HL-60 (cell line): ENCODE measurements around the gene IL1RAPL2.

Source experiments
- DNase-seq, 2 experiments: peaks; one replicate each; pipeline ENCODE4 v3.0.0-alpha.2; 2010 to 2020; ENCODE audit warnings: low read depth in 1 of 2, low spot score in 1 of 2
- H3K27ac ChIP-seq: fragments of 250-450 bp; sonication (Bioruptor Pico); replicated peaks from 2 replicates; pipeline ENCODE4 v1.5.1; 2020; ENCODE audit warnings: mild to moderate bottlenecking, moderate library complexity
- H3K27me3 ChIP-seq: fragments of 250-450 bp; sonication (Bioruptor Pico); 2 replicates; pipeline ENCODE4 v1.5.1; 2021; ENCODE audit warnings: mild to moderate bottlenecking, moderate library complexity; ENCODE audit not compliant: insufficient read depth, poor library complexity, severe bottlenecking
- H3K4me3 ChIP-seq: replicated peaks from 2 replicates; pipeline ENCODE4 v1.5.1; 2011; ENCODE audit warnings: mild to moderate bottlenecking, control low read depth, low read length; ENCODE audit not compliant: insufficient read depth
- GABPA ChIP-seq: IDR thresholded peaks from 2 replicates; pipeline ENCODE4 v1.6.1; 2012; ENCODE audit warnings: low read depth
- POLR2AphosphoS5 ChIP-seq: IDR thresholded peaks from 2 replicates; pipeline ENCODE4 v1.6.1; 2012; ENCODE audit warnings: low read depth
- SPI1 ChIP-seq: IDR thresholded peaks from 2 replicates; pipeline ENCODE4 v1.6.1; 2012; ENCODE audit warnings: low read depth, mild to moderate bottlenecking, borderline replicate concordance
- TF ChIP-seq, protein P1 (sequence below): IDR thresholded peaks from 2 replicates; pipeline ENCODE4 v1.6.1; 2012; ENCODE audit warnings: low read depth; ENCODE audit not compliant: insufficient replicate concordance
- TF ChIP-seq, protein P2 (sequence below): IDR thresholded peaks from one replicate; pipeline ENCODE4 v1.5.1; 2011; ENCODE audit warnings: low read length, control low read depth, inconsistent platforms; ENCODE audit not compliant: insufficient read depth

Gene IL1RAPL2

DNA sequence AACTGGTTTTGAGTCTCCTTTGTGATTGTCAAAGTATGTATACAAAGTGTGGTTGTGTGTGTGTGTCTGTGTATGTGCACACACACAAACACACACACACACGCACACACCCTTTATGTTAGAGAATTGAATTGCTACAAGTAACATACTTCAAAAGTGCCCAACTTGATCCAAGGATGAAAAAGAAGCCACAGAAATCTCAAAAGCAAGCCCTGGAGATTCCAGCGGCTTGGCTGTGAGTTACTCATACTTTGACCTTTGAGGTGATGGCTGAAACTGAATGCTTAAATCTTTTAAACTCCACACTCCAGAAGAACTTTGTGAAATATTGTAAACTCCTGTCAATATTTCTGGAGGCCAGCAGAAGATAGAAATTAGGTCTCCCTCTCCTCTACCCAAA is 1087.9 kb downstream of the IL1RAPL2 start:
- DNase-seq: no peak
- H3K27ac ChIP-seq: no peak overlapping the region
- TF ChIP-seq, protein P1, sequence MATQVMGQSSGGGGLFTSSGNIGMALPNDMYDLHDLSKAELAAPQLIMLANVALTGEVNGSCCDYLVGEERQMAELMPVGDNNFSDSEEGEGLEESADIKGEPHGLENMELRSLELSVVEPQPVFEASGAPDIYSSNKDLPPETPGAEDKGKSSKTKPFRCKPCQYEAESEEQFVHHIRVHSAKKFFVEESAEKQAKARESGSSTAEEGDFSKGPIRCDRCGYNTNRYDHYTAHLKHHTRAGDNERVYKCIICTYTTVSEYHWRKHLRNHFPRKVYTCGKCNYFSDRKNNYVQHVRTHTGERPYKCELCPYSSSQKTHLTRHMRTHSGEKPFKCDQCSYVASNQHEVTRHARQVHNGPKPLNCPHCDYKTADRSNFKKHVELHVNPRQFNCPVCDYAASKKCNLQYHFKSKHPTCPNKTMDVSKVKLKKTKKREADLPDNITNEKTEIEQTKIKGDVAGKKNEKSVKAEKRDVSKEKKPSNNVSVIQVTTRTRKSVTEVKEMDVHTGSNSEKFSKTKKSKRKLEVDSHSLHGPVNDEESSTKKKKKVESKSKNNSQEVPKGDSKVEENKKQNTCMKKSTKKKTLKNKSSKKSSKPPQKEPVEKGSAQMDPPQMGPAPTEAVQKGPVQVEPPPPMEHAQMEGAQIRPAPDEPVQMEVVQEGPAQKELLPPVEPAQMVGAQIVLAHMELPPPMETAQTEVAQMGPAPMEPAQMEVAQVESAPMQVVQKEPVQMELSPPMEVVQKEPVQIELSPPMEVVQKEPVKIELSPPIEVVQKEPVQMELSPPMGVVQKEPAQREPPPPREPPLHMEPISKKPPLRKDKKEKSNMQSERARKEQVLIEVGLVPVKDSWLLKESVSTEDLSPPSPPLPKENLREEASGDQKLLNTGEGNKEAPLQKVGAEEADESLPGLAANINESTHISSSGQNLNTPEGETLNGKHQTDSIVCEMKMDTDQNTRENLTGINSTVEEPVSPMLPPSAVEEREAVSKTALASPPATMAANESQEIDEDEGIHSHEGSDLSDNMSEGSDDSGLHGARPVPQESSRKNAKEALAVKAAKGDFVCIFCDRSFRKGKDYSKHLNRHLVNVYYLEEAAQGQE: no peak
- TF ChIP-seq GABPA (no peak), POLR2AphosphoS5 (no peak), SPI1 (no peak)
- TF ChIP-seq, protein P2, sequence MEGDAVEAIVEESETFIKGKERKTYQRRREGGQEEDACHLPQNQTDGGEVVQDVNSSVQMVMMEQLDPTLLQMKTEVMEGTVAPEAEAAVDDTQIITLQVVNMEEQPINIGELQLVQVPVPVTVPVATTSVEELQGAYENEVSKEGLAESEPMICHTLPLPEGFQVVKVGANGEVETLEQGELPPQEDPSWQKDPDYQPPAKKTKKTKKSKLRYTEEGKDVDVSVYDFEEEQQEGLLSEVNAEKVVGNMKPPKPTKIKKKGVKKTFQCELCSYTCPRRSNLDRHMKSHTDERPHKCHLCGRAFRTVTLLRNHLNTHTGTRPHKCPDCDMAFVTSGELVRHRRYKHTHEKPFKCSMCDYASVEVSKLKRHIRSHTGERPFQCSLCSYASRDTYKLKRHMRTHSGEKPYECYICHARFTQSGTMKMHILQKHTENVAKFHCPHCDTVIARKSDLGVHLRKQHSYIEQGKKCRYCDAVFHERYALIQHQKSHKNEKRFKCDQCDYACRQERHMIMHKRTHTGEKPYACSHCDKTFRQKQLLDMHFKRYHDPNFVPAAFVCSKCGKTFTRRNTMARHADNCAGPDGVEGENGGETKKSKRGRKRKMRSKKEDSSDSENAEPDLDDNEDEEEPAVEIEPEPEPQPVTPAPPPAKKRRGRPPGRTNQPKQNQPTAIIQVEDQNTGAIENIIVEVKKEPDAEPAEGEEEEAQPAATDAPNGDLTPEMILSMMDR: no peak
- no peaks in the 10 kb centered on the region for H3K27me3 ChIP-seq
- H3K4me3 ChIP-seq: no peak overlapping the region

DNA sequence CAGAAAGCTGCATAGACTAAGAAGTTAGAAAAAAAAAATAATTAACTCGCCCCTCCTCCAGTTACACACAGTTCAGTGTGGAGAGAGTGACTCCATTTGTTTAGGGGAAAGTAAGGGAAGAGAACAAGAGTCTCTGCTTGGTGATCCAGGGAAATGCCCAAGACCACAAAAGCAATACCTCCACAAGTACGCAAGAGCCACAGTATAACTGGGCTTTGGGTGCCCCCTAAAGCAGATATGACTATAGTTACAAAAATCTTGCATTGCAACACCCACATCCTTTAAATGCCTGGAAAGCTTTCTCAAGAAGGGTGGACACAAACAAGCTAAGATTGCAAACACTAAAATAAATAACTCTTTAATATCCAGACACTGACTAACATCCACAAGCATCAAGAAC is 1092.1 kb downstream of the IL1RAPL2 start:
- no peak overlapping the region for H3K4me3 ChIP-seq
- DNase-seq: no peak
- TF ChIP-seq POLR2AphosphoS5 (no peak), SPI1 (no peak), GABPA (no peak)
- TF ChIP-seq, protein P2: no peak
- TF ChIP-seq, protein P1: no peak

DNA sequence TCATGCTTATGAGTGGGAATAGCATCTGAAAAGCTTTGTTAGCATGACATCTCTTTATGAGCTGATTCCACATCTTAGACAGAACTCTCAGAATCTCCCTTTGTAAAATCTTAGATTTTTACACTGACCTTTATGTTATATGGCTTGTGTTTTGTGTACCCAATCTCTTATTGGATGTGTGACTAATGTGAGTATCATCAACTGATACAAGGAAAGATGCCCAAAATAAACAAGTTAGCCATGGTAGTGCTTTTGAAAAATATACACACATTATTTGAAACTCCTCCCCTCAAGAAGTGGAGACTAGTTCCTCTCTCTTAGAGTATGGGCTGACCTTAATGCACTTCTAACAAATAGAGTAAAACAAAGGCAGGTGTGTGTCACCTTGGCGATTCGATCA is 1096.2 kb downstream of the IL1RAPL2 start:
- H3K4me3 ChIP-seq: no peak overlapping the region
- TF ChIP-seq, protein P2: no peak
- TF ChIP-seq SPI1: no peak
- no peak for TF ChIP-seq POLR2AphosphoS5
- TF ChIP-seq, protein P1: no peak
- no peak for TF ChIP-seq GABPA
- DNase-seq: no peak

More for the DNA sequence above, 1092.1 kb downstream of the IL1RAPL2 start:
- Histone ChIP-seq H3K27me3 (no peaks in the 10 kb centered on the region), H3K27ac (no peak overlapping the region)

More for the DNA sequence above, 1096.2 kb downstream of the IL1RAPL2 start:
- Histone ChIP-seq H3K27ac (no peak overlapping the region), H3K27me3 (no peaks in the 10 kb centered on the region)
